ENCODE measurements around the gene ARMH3.

Gene ARMH3

GRCh38 chr10:102024799-102025198, 31.2 kb downstream of the ARMH3 start:
- Histone ChIP-seq H3K9me2 (replicated peaks; ENCODE audit: insufficient read depth, low read length) (no peaks in the 10 kb centered on the region), H3K36me3 (replicated peaks; ENCODE audit: insufficient read depth, low read length) (no peaks in the 10 kb centered on the region), H2AFZ (ENCODE audit: low read length) (no peak overlapping the region), H3K4me2 (ENCODE audit: low read depth, low read length) (no peak overlapping the region), H3K27ac (ENCODE audit: low read length) (no peak overlapping the region), H3K79me2 (ENCODE audit: low read length) (no peaks in the 10 kb centered on the region), H3K27me3 (replicated peaks; ENCODE audit: insufficient read depth, low read length) (no peaks in the 10 kb centered on the region), H3F3A (ENCODE audit: insufficient read depth, low read length) (no peaks in the 10 kb centered on the region), H3K4me3 (ENCODE audit: low read length) (no peak overlapping the region), H4K20me1 (ENCODE audit: insufficient read depth, low read length) (no peaks in the 10 kb centered on the region), H3K9ac (ENCODE audit: low read length) (no peak overlapping the region), H3K9me3 (replicated peaks; ENCODE audit: insufficient read depth, low read length) (no peaks in the 10 kb centered on the region), H3K4me1 (ENCODE audit: low read length) (no peaks in the 10 kb centered on the region)
- no peak for DNase-seq
- TF ChIP-seq CTCF (IDR thresholded peaks at IDR 0.05; ENCODE audit: low read length): no peak
- no peak for TF ChIP-seq EZH2 (optimal IDR thresholded peaks at IDR 0.05; ENCODE audit: low read depth, low read length)
- TF ChIP-seq EZH2phosphoT487 (IDR thresholded peaks at IDR 0.05; ENCODE audit: low read length): no peak

- Histone ChIP-seq H3F3A (ENCODE audit: insufficient read depth, low read length) (no peaks in the 10 kb centered on the region), H3K36me3 (replicated peaks; ENCODE audit: insufficient read depth, low read length) (no peaks in the 10 kb centered on the region), H4K20me1 (ENCODE audit: insufficient read depth, low read length) (no peaks in the 10 kb centered on the region), H3K79me2 (ENCODE audit: low read length) (no peaks in the 10 kb centered on the region), H3K9me3 (replicated peaks; ENCODE audit: insufficient read depth, low read length) (no peaks in the 10 kb centered on the region), H3K9ac (ENCODE audit: low read length) (no peak overlapping the region), H3K4me1 (ENCODE audit: low read length) (no peaks in the 10 kb centered on the region), H2AFZ (ENCODE audit: low read length) (no peak overlapping the region), H3K9me2 (replicated peaks; ENCODE audit: insufficient read depth, low read length) (no peaks in the 10 kb centered on the region), H3K27me3 (replicated peaks; ENCODE audit: insufficient read depth, low read length) (no peaks in the 10 kb centered on the region), H3K27ac (ENCODE audit: low read length) (no peak overlapping the region), H3K4me2 (ENCODE audit: low read depth, low read length) (no peak overlapping the region), H3K4me3 (ENCODE audit: low read length) (no peak overlapping the region)
- DNase-seq: no peak
- no peak for TF ChIP-seq EZH2 (optimal IDR thresholded peaks at IDR 0.05; ENCODE audit: low read depth, low read length)
- TF ChIP-seq CTCF (IDR thresholded peaks at IDR 0.05; ENCODE audit: low read length): no peak
- no peak for TF ChIP-seq EZH2phosphoT487 (IDR thresholded peaks at IDR 0.05; ENCODE audit: low read length)
These were observed 35.0 kb downstream of the ARMH3 start for GRCh38 chr10:102020938-102021337.

GRCh38 chr10:102017295-102017694, 38.7 kb downstream of the ARMH3 start:
- Histone ChIP-seq H3K36me3 (replicated peaks; ENCODE audit: insufficient read depth, low read length) (no peaks in the 10 kb centered on the region), H3K27me3 (replicated peaks; ENCODE audit: insufficient read depth, low read length) (no peaks in the 10 kb centered on the region), H3K79me2 (ENCODE audit: low read length) (no peaks in the 10 kb centered on the region), H4K20me1 (ENCODE audit: insufficient read depth, low read length) (no peaks in the 10 kb centered on the region), H3K4me1 (ENCODE audit: low read length) (no peaks in the 10 kb centered on the region), H2AFZ (ENCODE audit: low read length) (no peak overlapping the region), H3K9ac (ENCODE audit: low read length) (no peak overlapping the region), H3K9me3 (replicated peaks; ENCODE audit: insufficient read depth, low read length) (no peaks in the 10 kb centered on the region), H3K4me2 (ENCODE audit: low read depth, low read length) (no peak overlapping the region), H3K9me2 (replicated peaks; ENCODE audit: insufficient read depth, low read length) (no peaks in the 10 kb centered on the region), H3K4me3 (ENCODE audit: low read length) (no peak overlapping the region), H3K27ac (ENCODE audit: low read length) (no peak overlapping the region), H3F3A (ENCODE audit: insufficient read depth, low read length) (no peaks in the 10 kb centered on the region)
- DNase-seq: no peak
- TF ChIP-seq CTCF (IDR thresholded peaks at IDR 0.05; ENCODE audit: low read length) (no peak), EZH2phosphoT487 (IDR thresholded peaks at IDR 0.05; ENCODE audit: low read length) (no peak), EZH2 (optimal IDR thresholded peaks at IDR 0.05; ENCODE audit: low read depth, low read length) (no peak)
